ENCODE data around the gene GLI3.
"Not testable (repeated sequence)": the region's sequence is repeated elsewhere in the genome, so short reads cannot be mapped to it uniquely, and the experiment has no call there.

GLI3 gene

GRCh38 chr7:42219447-42219846 is 17.6 kb downstream of the GLI3 start:
- no peak for FAIRE-seq
- TF ChIP-seq SPI1 (IDR thresholded peaks at IDR 0.05; ENCODE audit: low read depth, low read length) (no peak), POLR2A (IDR thresholded peaks at IDR 0.05; ENCODE audit: low read depth, low read length) (no peak), PAX5 (IDR thresholded peaks at IDR 0.05; ENCODE audit: insufficient read depth, low read length, severe bottlenecking) (no peak), TAF1 (IDR thresholded peaks at IDR 0.05; ENCODE audit: low read depth, low read length) (no peak), POLR2AphosphoS5 (IDR thresholded peaks at IDR 0.05; ENCODE audit: low read depth, low read length) (no peak)
- no peak for DNase-seq (ENCODE audit: insufficient read length, low spot score)

- no peak for FAIRE-seq
- TF ChIP-seq POLR2A (IDR thresholded peaks at IDR 0.05; ENCODE audit: low read depth, low read length) (no peak), POLR2AphosphoS5 (IDR thresholded peaks at IDR 0.05; ENCODE audit: low read depth, low read length) (no peak), PAX5 (IDR thresholded peaks at IDR 0.05; ENCODE audit: insufficient read depth, low read length, severe bottlenecking) (no peak), SPI1 (IDR thresholded peaks at IDR 0.05; ENCODE audit: low read depth, low read length) (no peak), POU2F2 (IDR thresholded peaks at IDR 0.05; ENCODE audit: low read depth, low read length) (no peak), TAF1 (IDR thresholded peaks at IDR 0.05; ENCODE audit: low read depth, low read length) (no peak)
- no peak for DNase-seq (ENCODE audit: insufficient read length, low spot score)
Observed at GRCh38 chr7:42218248-42218647, 18.8 kb downstream of the GLI3 start.

GRCh38 chr7:42217548-42217947 is 19.5 kb downstream of the GLI3 start:
- DNase-seq (ENCODE audit: insufficient read length, low spot score) (no peak), FAIRE-seq (no peak)
- no peak for TF ChIP-seq SPI1 (IDR thresholded peaks at IDR 0.05; ENCODE audit: low read depth, low read length)
- TF ChIP-seq PAX5 (IDR thresholded peaks at IDR 0.05; ENCODE audit: insufficient read depth, low read length, severe bottlenecking): no peak
- no peak for TF ChIP-seq POU2F2 (IDR thresholded peaks at IDR 0.05; ENCODE audit: low read depth, low read length)
- TF ChIP-seq POLR2AphosphoS5 (IDR thresholded peaks at IDR 0.05; ENCODE audit: low read depth, low read length): no peak
- no peak for TF ChIP-seq POLR2A (IDR thresholded peaks at IDR 0.05; ENCODE audit: low read depth, low read length)
- no peak for TF ChIP-seq TAF1 (IDR thresholded peaks at IDR 0.05; ENCODE audit: low read depth, low read length)

- FAIRE-seq (no peak), DNase-seq (ENCODE audit: insufficient read length, low spot score) (no peak)
Observed at GRCh38 chr7:42217053-42217452, 20.0 kb downstream of the GLI3 start.

GRCh38 chr7:42214060-42214679 is 22.8 kb downstream of the GLI3 start:
- DNase-seq (ENCODE audit: insufficient read length, low spot score) (no peak), FAIRE-seq (no peak)
- TF ChIP-seq POU2F2 (IDR thresholded peaks at IDR 0.05; ENCODE audit: low read depth, low read length) (no peak), POLR2AphosphoS5 (IDR thresholded peaks at IDR 0.05; ENCODE audit: low read depth, low read length) (no peak), TAF1 (IDR thresholded peaks at IDR 0.05; ENCODE audit: low read depth, low read length) (no peak), PAX5 (IDR thresholded peaks at IDR 0.05; ENCODE audit: insufficient read depth, low read length, severe bottlenecking) (no peak), POLR2A (IDR thresholded peaks at IDR 0.05; ENCODE audit: low read depth, low read length) (no peak), SPI1 (IDR thresholded peaks at IDR 0.05; ENCODE audit: low read depth, low read length) (no peak)

More at GRCh38 chr7:42217053-42217452, 20.0 kb downstream of the GLI3 start:
- TF ChIP-seq PAX5 (IDR thresholded peaks at IDR 0.05; ENCODE audit: insufficient read depth, low read length, severe bottlenecking) (no peak), TAF1 (IDR thresholded peaks at IDR 0.05; ENCODE audit: low read depth, low read length) (no peak), SPI1 (IDR thresholded peaks at IDR 0.05; ENCODE audit: low read depth, low read length) (no peak), POLR2AphosphoS5 (IDR thresholded peaks at IDR 0.05; ENCODE audit: low read depth, low read length) (no peak), POU2F2 (IDR thresholded peaks at IDR 0.05; ENCODE audit: low read depth, low read length) (no peak), POLR2A (IDR thresholded peaks at IDR 0.05; ENCODE audit: low read depth, low read length) (no peak)

- TF ChIP-seq POLR2A (IDR thresholded peaks at IDR 0.05; ENCODE audit: low read depth, low read length): no peak
- TF ChIP-seq POU2F2 (IDR thresholded peaks at IDR 0.05; ENCODE audit: low read depth, low read length): no peak
- TF ChIP-seq PAX5 (IDR thresholded peaks at IDR 0.05; ENCODE audit: insufficient read depth, low read length, severe bottlenecking): no peak
- no peak for FAIRE-seq
- no peak for DNase-seq (ENCODE audit: insufficient read length, low spot score)
Observed at GRCh38 chr7:42213093-42213492, 23.9 kb downstream of the GLI3 start.

- DNase-seq (ENCODE audit: insufficient read length, low spot score): no peak
Observed at GRCh38 chr7:42212541-42213090, 24.4 kb downstream of the GLI3 start.

GRCh38 chr7:42211938-42212337 is 25.1 kb downstream of the GLI3 start:
- no peak for DNase-seq (ENCODE audit: insufficient read length, low spot score)
- TF ChIP-seq TAF1 (IDR thresholded peaks at IDR 0.05; ENCODE audit: low read depth, low read length): no peak
- FAIRE-seq: no peak

More at GRCh38 chr7:42212541-42213090, 24.4 kb downstream of the GLI3 start:
- no peak for FAIRE-seq
- no peak for TF ChIP-seq POLR2AphosphoS5 (IDR thresholded peaks at IDR 0.05; ENCODE audit: low read depth, low read length)
- no peak for TF ChIP-seq SPI1 (IDR thresholded peaks at IDR 0.05; ENCODE audit: low read depth, low read length)
- no peak for TF ChIP-seq POU2F2 (IDR thresholded peaks at IDR 0.05; ENCODE audit: low read depth, low read length)
- no peak for TF ChIP-seq TAF1 (IDR thresholded peaks at IDR 0.05; ENCODE audit: low read depth, low read length)
- no peak for TF ChIP-seq PAX5 (IDR thresholded peaks at IDR 0.05; ENCODE audit: insufficient read depth, low read length, severe bottlenecking)
- no peak for TF ChIP-seq POLR2A (IDR thresholded peaks at IDR 0.05; ENCODE audit: low read depth, low read length)

GRCh38 chr7:42210779-42211178 is 26.2 kb downstream of the GLI3 start:
- no peak for DNase-seq (ENCODE audit: insufficient read length, low spot score)
- TF ChIP-seq POU2F2 (IDR thresholded peaks at IDR 0.05; ENCODE audit: low read depth, low read length) (no peak), POLR2AphosphoS5 (IDR thresholded peaks at IDR 0.05; ENCODE audit: low read depth, low read length) (no peak), TAF1 (IDR thresholded peaks at IDR 0.05; ENCODE audit: low read depth, low read length) (no peak), SPI1 (IDR thresholded peaks at IDR 0.05; ENCODE audit: low read depth, low read length) (no peak), POLR2A (IDR thresholded peaks at IDR 0.05; ENCODE audit: low read depth, low read length) (no peak)
- no peak for FAIRE-seq

- TF ChIP-seq PAX5 (IDR thresholded peaks at IDR 0.05; ENCODE audit: insufficient read depth, low read length, severe bottlenecking) (no peak), POLR2AphosphoS5 (IDR thresholded peaks at IDR 0.05; ENCODE audit: low read depth, low read length) (no peak), POU2F2 (IDR thresholded peaks at IDR 0.05; ENCODE audit: low read depth, low read length) (no peak), SPI1 (IDR thresholded peaks at IDR 0.05; ENCODE audit: low read depth, low read length) (no peak), TAF1 (IDR thresholded peaks at IDR 0.05; ENCODE audit: low read depth, low read length) (no peak)
- DNase-seq (ENCODE audit: insufficient read length, low spot score): no peak
- FAIRE-seq: no peak
Observed at GRCh38 chr7:42210333-42210732, 26.7 kb downstream of the GLI3 start.

GRCh38 chr7:42209085-42209484 is 27.9 kb downstream of the GLI3 start:
- not testable (repeated sequence) for FAIRE-seq

More at GRCh38 chr7:42209085-42209484, 27.9 kb downstream of the GLI3 start:
- not testable (repeated sequence) for DNase-seq (ENCODE audit: insufficient read length, low spot score)
